HG02759 (cell line): ENCODE data around the gene TGM2.

Source experiments
- ATAC-seq: cut with Tn5 transposase; IDR thresholded peaks from one replicate; pipeline ENCODE4 v1.9.1; 2021; ENCODE audit warnings: mild to moderate bottlenecking, moderate library complexity; ENCODE audit not compliant: unreplicated experiment

TGM2 gene

GRCh38 chr20:38146628-38147027 is 18.4 kb downstream of the TGM2 start:
- ATAC-seq, result no peak

DNA sequence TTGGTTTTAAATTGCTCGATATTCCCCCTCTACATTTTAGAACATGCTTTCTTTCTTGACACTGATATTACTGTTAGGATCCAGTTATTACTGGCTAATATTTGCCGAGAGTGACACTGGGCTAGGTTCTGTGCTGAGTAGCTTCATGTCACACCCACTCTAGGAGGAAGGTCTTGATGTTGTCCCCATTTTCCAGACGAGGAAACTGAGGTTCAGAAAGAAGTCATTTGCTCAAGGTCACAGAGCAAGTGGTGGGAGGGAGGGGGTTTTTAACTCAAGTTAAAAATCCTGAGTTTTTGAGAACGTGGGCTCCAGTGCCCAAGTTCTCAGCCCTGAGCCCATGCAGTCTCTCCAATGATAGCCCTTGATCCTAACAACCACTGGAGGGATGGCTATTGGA is 18.9 kb downstream of the TGM2 start:
- ATAC-seq, result no peak

DNA sequence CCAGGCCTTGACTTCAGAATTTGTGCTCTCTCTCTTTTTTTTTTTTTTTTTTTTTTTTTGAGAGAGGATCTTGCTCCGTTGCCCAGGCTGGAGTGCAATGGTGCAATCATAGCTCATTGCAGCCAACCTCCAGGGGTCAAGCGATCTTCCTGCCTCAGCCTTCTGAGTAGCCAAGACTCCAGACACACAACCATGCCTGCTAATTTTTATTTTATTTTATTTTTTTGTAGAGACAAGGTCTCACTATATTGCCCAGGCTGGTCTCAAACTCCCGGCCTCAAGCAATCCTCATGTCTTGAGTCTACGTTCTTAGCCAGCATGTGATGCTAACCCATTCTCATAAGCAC is 19.4 kb downstream of the TGM2 start:
- no peak for ATAC-seq

- ATAC-seq, result no peak
These were observed 19.9 kb downstream of the TGM2 start for GRCh38 chr20:38144974-38145728.

GRCh38 chr20:38144598-38144973 is 20.5 kb downstream of the TGM2 start:
- no peak for ATAC-seq

DNA sequence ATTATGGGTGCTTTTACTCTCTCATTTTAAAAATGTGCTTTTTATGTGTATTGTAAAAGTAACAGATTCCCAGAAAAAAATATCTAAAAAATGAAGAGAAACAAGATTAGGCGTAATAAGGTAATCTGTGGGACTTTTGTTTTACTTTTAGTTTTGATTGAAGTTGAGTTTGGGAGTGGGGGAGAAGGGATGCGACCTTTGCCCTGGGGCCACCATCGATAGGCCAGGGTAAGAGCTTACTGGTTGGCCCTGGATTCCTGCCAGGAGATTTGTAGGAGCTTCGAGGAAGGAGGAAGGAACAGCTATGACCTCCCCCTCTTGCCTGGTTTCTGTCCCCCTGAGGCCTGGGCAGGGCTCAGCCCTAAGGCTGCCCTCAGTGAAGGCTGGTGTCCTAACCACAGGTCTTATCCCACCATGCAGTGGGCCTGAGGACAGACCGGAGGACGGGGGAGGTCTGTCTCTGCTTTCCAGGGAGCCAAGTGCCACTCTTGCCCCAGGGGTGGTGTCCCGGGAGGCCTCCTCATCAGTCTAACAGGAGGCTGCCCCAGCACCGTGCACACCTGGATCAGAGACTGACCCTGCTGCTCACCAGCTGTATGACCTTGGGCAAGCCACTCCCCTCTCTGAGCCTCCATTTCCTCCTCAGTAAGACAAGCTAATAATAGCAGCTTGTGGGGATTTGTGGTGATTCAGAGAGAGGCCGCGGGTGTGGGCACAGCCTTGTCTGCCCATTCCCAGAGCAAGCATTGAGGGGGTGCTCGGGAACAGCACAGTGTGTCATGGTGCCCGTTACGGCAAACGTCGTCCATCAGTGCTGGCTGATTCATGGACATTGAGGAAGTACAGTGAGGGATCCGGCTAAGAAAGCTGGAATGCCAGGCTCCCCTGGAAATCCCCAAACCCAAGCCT is 21.2 kb downstream of the TGM2 start:
- no peak for ATAC-seq

DNA sequence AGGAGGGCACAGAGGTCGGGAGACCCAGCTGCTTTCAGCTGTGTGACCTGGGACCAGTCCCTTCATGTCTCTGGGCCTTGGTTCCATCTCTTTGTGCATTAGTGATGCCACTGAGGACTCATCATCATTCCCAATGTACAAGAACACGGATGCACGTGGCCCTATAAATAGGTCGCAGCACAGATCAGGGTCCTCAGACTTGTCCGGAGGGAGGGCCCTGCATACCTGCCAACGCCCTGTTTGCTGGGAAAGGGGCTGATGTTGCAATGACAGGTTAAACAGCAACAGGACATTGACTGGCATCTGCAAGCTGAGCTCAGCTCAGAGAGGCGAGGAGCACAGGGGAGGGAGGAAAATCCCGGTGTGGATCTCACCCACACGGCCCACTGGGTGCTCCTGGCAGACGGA is 21.8 kb downstream of the TGM2 start:
- no peak for ATAC-seq

- ATAC-seq, result no peak
These were observed 23.1 kb downstream of the TGM2 start for GRCh38 chr20:38141889-38142494.

DNA sequence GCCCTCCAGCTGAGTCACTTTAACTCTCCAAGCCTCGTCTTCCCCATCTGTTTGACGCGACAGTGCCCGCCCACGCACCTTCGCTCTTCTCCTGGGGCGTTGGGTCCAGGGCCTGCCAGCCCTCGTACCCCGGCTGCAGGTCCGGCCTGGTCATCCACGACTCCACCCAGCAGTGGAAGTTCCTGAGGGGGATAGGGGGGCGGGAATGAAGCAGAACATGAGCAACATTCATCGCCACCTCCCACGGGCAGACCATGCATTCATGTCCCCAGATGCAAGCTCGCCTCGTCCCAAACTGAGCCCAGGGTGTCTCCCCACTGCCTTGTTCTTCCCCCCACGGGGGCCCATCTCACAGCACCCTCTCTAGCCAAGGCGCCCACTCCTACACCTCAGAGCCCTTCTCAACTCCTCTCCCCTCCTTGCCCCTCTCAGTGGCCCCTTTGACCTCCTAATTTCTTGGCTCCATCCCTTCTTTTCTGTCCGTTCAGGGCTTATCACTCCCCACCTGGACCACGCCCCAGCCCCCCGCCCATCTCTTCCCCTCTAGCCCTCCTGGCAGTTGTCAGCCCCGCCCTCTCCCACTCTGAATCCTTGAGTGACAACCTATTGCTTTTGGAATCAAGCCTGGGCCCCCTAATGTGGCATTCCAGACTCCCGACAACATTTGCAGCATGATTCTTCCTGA is 23.7 kb downstream of the TGM2 start:
- ATAC-seq, result no peak

DNA sequence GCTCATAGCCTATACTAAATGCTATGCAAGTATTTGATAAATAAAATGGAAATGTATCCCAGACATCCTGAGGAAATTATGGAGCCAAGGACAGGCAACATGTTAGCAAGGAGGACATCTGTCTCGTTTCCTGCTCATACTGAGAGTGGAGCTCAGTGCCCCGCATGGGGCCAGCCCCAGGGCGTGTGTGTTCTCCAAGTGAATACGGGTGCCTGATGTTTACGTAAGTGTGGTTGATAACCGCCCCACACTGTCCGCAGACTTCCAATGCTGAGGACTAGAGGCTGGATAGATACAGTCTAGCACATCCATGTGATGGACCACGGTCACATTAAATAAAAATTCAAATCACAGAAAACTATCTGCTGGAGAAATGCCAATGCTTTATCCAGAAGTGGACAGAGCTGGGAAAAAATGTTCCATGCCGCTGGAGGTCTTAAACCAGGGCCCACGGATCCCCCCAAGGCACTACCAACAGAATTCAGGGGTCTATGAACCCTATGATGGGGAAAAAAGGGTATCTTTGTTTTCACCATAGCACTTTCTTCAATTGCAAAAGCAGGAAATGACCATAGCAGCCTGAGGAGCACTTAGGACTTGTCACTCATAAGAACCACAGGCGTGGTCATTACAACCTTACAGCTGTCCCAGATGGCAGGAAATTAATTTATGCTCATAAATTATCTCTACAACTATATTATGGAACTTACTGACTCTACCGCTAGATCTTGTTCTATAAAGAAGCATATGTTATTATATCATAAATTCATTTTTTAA is 24.9 kb downstream of the TGM2 start:
- no peak for ATAC-seq

- ATAC-seq, result no peak
These were observed 25.7 kb downstream of the TGM2 start for GRCh38 chr20:38139156-38139912.

- ATAC-seq, result no peak
These were observed 26.8 kb downstream of the TGM2 start for GRCh38 chr20:38138086-38138778.

- no peak for ATAC-seq
These were observed 27.5 kb downstream of the TGM2 start for GRCh38 chr20:38137441-38138037.

DNA sequence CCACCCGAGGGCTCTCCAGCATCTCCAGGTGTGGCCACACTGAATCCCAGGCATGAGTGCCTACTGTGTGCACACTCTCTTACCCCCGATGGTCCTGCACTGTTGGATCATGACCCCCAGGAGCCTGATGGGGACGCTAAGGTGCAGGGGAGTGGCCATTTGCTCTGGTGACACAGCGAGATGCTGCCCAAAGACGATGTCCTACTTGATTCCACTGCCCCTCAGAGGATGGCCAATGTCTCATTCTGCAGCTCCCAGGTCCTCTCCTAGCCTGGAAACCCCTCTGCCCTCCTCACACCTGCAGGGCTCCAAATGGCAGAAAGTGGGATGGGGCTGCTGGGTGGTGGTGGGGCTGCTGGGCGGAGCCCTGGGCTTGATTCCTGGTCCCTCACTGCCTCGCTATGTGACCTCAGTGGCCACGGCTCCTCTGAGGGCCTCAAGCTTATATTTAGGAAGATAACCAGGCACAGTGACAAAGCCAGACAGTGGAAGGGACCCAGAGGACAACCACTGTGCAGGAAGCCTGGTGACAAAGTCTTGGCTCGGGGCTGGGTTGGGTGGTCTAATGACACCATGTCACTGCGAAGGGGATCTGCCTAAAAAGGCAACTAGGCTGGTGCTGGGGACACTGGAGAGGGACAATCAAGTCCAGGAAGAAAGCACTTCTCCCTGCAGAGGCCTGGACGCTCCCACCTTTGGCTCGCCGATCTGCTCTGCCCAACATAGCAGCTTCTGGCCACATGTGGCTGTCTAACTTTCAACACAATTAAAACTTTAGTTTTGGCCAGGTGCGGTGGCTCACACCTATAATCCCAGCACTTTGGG is 28.4 kb downstream of the TGM2 start:
- ATAC-seq, result no peak

- no peak for ATAC-seq
These were observed 29.2 kb downstream of the TGM2 start for GRCh38 chr20:38135651-38136420.

GRCh38 chr20:38135271-38135650 is 29.8 kb downstream of the TGM2 start:
- no peak for ATAC-seq
